ENCODE measurements around the gene FAM193A.

GRCh38 chr4:2732526-2732925 lies 196.1 kb downstream of the FAM193A start:
- TF ChIP-seq REST (IDR thresholded peaks at IDR 0.05; ENCODE audit: insufficient read depth in 1 of 2, low read depth in 2 of 2, low read length in 2 of 2) (no peak), SIN3A (IDR thresholded peaks at IDR 0.05; ENCODE audit: borderline replicate concordance, insufficient read depth, low read length) (no peak)
